Fibroblast of peridontal ligament (primary cell): ENCODE results near the gene UCK2.

ENCODE experiments used
- DNase-seq: peaks from one replicate; pipeline ENCODE4 v3.0.0-alpha.2; 2010; ENCODE audit errors: extremely low read depth

UCK2 gene

DNA sequence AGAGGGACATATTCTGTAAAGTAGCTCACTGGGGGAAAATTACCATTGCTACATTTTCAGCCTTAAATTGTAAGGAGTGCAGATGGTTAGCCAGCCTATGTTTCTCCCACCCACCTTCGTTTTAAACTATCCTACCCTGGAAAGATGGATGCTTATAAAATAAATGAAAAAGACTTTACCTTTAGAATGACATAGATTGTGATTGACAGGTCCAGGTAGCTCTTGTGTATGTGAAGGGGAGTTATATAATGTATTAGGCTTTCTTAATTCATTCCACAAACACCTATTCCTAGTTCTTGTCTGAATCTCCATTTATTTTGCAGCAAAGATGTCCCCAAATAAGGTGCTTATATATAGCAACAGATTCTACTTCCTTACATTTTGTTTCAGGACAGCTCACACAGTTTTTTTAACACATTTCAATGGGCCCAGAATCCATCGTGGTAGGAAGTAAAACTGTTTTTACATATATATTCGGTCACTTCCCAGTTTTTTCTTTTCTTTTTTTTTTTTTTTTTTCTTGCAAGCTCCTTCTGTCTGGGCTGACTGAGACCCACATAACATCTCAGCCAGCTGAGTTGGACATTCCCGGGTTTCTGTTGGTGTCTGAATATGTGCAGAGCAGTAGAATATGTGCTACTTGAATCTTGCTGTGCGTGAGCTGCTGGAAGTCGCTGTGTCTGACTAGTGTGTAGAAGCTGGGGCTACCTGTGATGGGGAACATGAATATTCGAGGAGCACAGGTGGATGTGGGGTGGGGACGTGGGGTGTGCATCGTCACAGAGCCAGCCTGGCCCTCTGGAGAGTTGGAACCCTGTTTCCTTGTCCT, 27.8 kb downstream of the UCK2 start:
- no peak for DNase-seq

DNA sequence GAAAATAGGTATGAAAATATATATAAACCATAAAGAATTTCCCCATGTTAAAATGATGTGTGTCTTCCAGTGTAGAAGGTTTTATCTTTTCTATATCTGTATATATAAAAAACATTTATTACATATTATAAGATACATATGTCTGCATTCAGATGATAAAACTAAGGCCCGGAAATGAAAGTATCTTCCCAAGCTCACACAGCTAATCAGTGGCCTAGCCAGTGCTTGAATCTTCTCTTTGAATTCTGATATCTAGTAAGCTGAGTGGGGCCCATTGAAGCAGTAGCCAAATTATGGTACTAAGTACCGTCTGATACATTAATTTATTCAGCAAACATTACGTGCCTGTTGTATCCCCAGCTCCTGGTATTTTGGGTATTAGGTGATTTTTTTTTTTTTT, 28.6 kb downstream of the UCK2 start:
- no peak for DNase-seq

GRCh38 chr1:165856606-165857005, 29.2 kb downstream of the UCK2 start:
- no peak for DNase-seq

- DNase-seq: no peak
Observed at GRCh38 chr1:165857046-165857801, 29.8 kb downstream of the UCK2 start.

- no peak for DNase-seq
Observed at GRCh38 chr1:165858364-165858823, 31.0 kb downstream of the UCK2 start.

- no peak for DNase-seq
Observed at GRCh38 chr1:165858967-165859845, 31.8 kb downstream of the UCK2 start.

- DNase-seq: no peak
Observed at GRCh38 chr1:165860065-165860464, 32.7 kb downstream of the UCK2 start.

- no peak for DNase-seq
Observed at GRCh38 chr1:165861911-165862310, 34.5 kb downstream of the UCK2 start.

GRCh38 chr1:165862448-165862847, 35.0 kb downstream of the UCK2 start:
- no peak for DNase-seq

DNA sequence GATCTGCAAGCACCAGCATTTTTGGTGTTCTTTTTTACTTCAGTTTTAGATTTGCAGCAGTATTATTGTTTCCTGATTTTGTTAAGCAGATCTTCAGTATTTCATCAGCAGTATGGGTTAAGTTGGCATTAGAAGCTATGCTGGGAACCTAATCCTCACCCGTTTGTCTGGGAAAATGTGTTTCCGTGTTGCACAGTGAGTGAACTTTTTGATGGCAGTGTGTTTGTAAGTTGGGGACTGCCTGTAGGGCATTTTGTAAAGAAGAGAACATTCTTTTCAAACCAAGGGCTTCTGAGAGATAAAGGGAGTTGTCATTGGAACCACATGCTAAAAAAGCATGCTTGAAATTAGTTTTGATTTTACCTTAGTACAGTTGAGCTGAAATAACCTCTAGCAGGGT, 35.9 kb downstream of the UCK2 start:
- no peak for DNase-seq

DNA sequence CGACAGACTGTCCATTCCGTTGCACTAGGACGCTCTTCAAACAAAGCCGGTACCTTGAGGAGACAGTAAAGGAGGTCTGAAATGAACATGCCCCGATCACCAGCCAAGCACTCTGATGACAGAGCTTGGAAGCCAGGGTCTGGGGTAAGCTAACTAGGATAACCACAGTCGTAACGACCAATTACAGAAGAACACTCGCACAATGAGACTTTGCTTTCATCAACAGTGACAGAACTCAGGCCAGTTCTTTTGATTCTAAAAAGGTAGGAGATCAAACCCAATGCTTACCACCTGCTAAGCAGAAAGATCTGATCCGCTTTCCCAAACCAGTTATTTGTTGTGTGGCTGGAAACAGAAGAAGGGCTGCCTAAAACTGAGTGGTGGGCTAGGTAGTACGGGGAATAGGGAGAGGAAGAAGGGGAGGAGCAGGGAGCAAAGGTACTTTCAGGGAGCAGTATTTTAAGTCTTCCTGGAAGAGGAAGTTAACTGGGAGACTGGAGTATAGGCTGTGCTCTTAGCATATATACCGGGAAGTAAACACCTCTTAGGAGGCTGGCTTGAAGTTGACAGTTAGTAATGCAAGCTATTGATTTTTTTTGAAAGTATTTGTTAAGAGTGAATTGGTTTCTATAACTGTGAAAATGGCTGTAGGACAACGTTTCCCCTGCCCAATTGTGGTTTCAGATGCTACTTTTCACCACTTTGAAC, 38.4 kb downstream of the UCK2 start:
- DNase-seq: no peak

DNA sequence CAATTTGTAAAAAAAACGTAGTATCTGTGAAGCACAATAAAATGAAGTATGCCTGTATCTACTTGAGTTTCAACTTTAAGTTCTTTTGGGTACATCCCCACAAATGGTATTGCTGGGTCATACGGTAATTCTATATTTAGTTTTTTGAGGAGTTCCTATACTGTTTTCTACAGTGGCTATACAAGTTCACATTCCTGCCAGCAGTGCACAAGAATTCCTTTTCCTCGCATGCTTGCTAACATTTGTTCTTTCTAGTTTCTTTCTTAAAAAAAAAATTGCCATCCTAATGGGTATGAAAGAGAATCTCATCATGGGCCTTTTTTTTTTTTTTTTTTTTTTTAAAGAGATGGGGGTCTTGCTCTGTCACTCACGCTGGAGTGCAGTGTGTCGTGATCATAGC, 41.9 kb downstream of the UCK2 start:
- no peak for DNase-seq

- peak; percentile 41 for DNase-seq
Observed at GRCh38 chr1:165871311-165872067, 44.1 kb downstream of the UCK2 start.

DNA sequence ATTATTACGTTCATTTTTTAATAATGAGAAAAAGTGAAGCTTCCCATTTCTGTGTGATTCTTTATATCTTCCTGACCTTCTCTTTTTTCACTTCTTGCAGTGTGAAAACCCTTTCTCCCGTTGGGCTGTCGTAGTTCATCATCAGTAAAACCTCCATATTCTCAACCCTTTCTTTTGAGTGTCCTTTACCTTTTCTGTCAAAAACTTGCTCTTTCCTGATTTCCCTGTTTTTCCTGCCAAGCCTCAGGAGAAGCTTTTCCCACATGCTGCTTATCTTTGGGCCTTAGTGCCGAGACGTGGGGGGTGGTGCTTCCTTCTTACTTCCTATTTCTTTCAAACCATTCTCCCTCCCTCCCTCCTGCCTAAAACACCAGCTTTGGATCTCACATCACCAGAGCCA, 46.1 kb downstream of the UCK2 start:
- DNase-seq: no peak

DNA sequence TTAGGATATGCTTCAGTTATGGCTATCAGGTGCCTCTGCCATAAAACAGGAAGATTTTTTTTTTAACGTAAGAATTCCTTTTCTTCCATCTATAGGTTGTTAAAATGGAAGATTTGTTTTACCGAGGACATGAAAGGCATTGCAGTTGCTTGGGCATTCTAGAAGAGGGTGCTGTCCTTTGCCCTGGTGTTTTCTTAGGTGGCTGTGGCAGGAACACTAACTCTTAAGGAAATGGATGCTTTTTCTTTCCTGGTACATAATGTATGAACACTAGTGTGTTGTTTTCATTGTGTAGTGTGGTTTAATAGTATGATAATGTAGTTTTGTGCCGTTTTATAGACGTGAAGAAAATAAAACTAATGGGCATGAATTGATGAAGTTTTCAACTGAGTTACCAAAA, 47.2 kb downstream of the UCK2 start:
- no peak for DNase-seq

GRCh38 chr1:165875171-165875570, 47.8 kb downstream of the UCK2 start:
- DNase-seq: no peak

GRCh38 chr1:165875604-165876003, 48.2 kb downstream of the UCK2 start:
- no peak for DNase-seq

DNA sequence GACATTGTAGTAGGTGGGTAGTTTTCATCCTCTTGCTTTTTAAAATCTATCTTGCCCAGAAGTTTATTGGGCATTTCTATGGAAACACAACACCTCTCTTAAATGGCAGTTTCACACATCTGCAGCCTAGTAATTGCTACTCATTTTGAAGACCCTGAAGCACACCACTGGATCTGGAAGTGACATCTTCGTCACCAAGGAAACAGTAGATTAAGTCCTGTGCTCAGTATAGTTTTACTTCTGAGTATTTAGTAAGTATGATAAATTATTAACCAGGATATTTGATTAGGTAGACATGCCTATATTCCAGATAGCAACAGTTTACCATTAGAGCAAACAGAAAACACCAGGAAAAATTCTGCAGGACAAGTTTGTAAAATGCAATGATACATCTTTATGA, 48.7 kb downstream of the UCK2 start:
- no peak for DNase-seq

DNA sequence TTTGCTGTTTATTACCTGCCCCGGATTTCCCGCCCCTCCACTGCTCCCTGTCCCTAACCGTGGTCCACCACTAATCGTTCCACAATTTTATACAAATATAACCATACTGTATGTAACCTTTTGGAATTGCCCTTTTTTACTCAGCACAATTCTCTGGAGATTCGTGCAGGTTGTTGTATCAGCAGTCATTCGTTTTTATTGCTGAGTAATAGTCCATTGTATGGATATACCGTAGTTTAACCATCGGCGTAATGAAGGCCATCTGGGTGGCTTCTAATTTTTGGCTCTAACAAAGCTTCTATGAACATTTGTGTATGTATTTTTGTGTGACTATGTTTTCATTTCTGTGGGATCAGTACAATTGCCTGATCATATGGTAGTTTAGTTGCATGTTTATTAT, 50.0 kb downstream of the UCK2 start:
- DNase-seq: no peak

DNA sequence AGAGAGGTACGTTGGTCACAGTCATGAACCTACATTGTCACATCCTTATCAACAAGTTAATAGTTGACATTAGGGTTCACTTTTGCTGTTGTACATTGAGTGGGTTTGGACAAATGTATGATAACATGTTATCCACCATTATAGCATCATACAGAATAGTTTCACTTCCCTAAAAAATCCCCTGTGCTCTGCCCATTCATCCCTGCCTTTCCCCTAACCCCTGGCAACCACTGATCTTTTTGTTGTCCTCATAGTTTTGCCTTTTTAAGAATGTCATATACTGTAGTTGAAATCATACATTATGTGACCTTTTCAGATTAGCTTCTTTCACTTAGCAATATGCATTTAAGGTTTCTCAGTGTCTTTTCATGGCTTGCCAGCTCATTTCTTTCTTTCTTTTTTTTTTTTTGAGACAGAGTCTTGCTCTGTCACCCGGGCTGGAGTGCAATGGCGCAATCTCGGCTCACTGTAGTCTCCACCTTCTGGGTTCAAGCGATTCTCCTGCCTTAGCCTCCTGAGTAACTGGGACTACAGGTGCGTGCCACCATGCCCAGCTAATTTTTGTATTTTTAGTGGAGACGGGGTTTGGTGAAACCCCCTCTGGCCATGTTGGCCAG, 50.6 kb downstream of the UCK2 start:
- no peak for DNase-seq
